Vagina (tissue), 2 donors: ENCODE measurements around the gene ABTB2. TPM values are rescaled to one million over a fixed set of nuclear protein-coding genes. Genes with fewer than 3 reads are reported as not detected.

Experiments used
- DNase-seq, 2 donors: peaks; one replicate each; pipeline ENCODE4 v3.0.0-alpha.2; 2017; ENCODE audit errors: extremely low spot score in 2 of 2
- H3K27ac ChIP-seq: fragments of 200-600 bp; sonication (generic); one replicate; pipeline ENCODE4 v1.5.1; 2019
- H3K27me3 ChIP-seq: fragments of 200-600 bp; sonication (generic); one replicate; pipeline ENCODE4 v1.5.1; 2019
- H3K36me3 ChIP-seq, 2 donors: fragments of 200-600 bp; sonication (generic); one replicate each; pipeline ENCODE4 v1.5.1; 2017 to 2019
- H3K4me1 ChIP-seq: fragments of 200-600 bp; sonication (generic); one replicate; pipeline ENCODE4 v1.5.1; 2019
- H3K4me3 ChIP-seq, 2 donors: fragments of 200-600 bp; sonication (generic); 1 replicate in 1 of 2; 2 replicates in 1 of 2; pipeline ENCODE4 v1.5.1; 2016 to 2019
- H3K9me3 ChIP-seq: fragments of 200-600 bp; sonication (generic); one replicate; pipeline ENCODE4 v1.5.1; 2019
- POLR2A ChIP-seq, 2 donors: fragments of 450-650 bp; IDR thresholded peaks; one replicate each; pipeline ENCODE4 v1.6.1; 2017; ENCODE audit warnings: antibody characterized with exemption in 2 of 2, mild to moderate bottlenecking in 2 of 2, moderate library complexity in 2 of 2
- POLR2AphosphoS5 ChIP-seq, 2 donors: sonication (generic); formaldehyde crosslinking; IDR thresholded peaks; one replicate each; pipeline ENCODE4 v1.9.0; 2017; ENCODE audit warnings: antibody characterized with exemption in 2 of 2, mild to moderate bottlenecking in 2 of 2, low read depth in 1 of 2; ENCODE audit not compliant: insufficient read depth in 1 of 2
- intact Hi-C: fragments of 100-400 bp; cut with DNase I; formaldehyde crosslinking; loops from one replicate; pipeline ENCODE4 v1.15.1; 2023
- total RNA-seq: library from RNA; depleted of rRNA; stranded (reverse); fragments of >200 nt; gene quantifications from one replicate; pipeline ENCODE4 v1.2.3, GENCODE V29; 2016
- TF ChIP-seq, protein P1 (sequence below), 3 experiments: fragments of 450-650 bp in 2 of 3; fragments of 200-600 bp in 1 of 3; sonication (generic) in 1 of 3; IDR thresholded peaks; one replicate each; pipeline ENCODE4 v1.5.1; 2017 to 2019; ENCODE audit warnings: antibody characterized with exemption in 3 of 3, mild to moderate bottlenecking in 2 of 3, moderate library complexity in 2 of 3

The ABTB2 gene
- total RNA-seq, 1 donor from 2014 or later: 10.8 TPM

DNA sequence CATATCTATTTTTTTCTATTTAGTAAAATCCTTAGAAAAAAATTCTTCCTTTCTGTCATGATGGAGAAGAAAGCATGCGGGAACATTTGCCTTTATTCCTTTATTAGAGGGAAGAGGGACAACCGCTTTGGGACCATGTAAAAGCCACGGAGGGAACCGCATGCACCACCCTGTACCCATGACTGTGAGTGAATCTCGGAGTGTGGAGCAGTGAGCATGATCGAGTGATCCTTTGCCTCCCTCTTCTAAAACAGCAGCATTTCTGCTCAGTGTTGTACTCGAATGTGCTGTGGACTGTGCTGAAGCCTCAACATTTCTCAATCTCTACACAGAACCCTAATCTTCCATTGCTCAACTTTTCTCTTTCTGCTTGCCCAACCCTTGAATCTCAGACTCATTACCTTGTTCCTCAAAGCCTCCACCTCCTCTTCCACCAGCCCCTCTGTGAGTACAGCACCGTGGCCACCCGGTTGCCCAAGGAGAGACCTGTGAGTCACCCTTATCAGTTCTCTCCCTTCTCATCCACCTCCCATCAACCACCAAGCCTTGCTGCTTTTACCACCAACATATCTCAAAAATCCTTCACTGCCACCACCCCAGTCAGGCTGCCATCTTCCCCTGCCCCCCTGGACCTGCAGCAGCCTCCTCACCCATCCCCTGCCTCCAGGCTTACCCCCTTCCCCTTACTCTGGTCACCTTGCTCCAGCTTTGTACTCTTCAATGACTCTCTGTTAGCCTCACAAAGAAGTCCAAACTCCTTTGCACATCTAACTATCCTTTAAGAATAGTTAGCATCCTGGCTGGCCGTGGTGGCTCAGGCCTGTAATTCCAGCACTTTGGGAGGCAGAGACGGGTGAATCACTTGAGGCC is 149.3 kb downstream of the ABTB2 start:
- no peak for DNase-seq
- Histone ChIP-seq H3K27ac (no peak overlapping the region), H3K36me3 (no peaks in the 10 kb centered on the region), H3K9me3 (no peaks in the 10 kb centered on the region), H3K4me3 (no peak overlapping the region), H3K27me3 (no peaks in the 10 kb centered on the region), H3K4me1 (peaks cover 20% of the 10 kb centered on the region)
- intact Hi-C loops: no loop called here
- TF ChIP-seq, protein P1, sequence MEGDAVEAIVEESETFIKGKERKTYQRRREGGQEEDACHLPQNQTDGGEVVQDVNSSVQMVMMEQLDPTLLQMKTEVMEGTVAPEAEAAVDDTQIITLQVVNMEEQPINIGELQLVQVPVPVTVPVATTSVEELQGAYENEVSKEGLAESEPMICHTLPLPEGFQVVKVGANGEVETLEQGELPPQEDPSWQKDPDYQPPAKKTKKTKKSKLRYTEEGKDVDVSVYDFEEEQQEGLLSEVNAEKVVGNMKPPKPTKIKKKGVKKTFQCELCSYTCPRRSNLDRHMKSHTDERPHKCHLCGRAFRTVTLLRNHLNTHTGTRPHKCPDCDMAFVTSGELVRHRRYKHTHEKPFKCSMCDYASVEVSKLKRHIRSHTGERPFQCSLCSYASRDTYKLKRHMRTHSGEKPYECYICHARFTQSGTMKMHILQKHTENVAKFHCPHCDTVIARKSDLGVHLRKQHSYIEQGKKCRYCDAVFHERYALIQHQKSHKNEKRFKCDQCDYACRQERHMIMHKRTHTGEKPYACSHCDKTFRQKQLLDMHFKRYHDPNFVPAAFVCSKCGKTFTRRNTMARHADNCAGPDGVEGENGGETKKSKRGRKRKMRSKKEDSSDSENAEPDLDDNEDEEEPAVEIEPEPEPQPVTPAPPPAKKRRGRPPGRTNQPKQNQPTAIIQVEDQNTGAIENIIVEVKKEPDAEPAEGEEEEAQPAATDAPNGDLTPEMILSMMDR (IDR thresholded peaks at IDR 0.05): no peak
- TF ChIP-seq POLR2A (IDR thresholded peaks at IDR 0.05) (no peak), POLR2AphosphoS5 (IDR thresholded peaks at IDR 0.05; ENCODE audit: insufficient read depth in 1 of 2, low read depth in 1 of 2) (no peak)

DNA sequence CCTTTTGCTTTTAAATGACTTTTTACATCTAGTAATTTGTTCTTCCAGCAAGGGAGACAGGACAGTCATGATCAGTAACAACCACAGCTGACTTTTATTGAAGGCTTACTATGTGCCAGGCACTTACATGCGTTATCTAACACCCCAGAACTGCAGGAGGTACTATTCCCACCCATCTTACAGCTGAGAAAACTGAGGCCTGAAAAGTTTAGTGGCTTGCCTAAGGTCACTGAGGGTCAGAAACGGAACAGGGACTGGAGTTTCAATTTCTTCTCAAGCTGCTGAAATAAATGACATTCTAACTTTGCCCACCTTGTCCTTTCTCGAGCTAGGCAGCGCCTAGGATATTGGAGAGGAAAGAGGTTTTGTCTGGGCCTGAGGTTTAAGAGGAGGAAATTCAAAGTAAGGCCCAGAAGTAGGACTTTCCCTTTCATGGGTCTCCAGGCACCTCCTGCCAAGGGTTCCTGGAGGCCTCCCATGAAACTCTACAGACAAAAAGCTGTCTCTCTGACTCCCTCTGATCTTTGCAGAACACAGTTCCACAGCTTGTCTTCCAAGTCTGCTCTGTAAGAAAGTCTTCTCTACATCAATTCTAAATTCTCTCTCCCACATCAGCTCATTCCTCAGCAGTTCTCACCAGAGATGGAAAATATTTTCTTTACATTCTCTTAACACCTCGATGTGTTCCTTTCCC is 150.2 kb downstream of the ABTB2 start:
- Histone ChIP-seq H3K4me3 (no peak overlapping the region), H3K27ac (no peak overlapping the region), H3K36me3 (no peaks in the 10 kb centered on the region), H3K9me3 (no peaks in the 10 kb centered on the region), H3K27me3 (no peaks in the 10 kb centered on the region), H3K4me1 (peaks cover 20% of the 10 kb centered on the region)
- DNase-seq: no peak
- TF ChIP-seq, protein P1 (IDR thresholded peaks at IDR 0.05): no peak
- TF ChIP-seq POLR2AphosphoS5 (IDR thresholded peaks at IDR 0.05; ENCODE audit: insufficient read depth in 1 of 2, low read depth in 1 of 2) (no peak), POLR2A (IDR thresholded peaks at IDR 0.05) (no peak)
- intact Hi-C loops: no loop called here

DNA sequence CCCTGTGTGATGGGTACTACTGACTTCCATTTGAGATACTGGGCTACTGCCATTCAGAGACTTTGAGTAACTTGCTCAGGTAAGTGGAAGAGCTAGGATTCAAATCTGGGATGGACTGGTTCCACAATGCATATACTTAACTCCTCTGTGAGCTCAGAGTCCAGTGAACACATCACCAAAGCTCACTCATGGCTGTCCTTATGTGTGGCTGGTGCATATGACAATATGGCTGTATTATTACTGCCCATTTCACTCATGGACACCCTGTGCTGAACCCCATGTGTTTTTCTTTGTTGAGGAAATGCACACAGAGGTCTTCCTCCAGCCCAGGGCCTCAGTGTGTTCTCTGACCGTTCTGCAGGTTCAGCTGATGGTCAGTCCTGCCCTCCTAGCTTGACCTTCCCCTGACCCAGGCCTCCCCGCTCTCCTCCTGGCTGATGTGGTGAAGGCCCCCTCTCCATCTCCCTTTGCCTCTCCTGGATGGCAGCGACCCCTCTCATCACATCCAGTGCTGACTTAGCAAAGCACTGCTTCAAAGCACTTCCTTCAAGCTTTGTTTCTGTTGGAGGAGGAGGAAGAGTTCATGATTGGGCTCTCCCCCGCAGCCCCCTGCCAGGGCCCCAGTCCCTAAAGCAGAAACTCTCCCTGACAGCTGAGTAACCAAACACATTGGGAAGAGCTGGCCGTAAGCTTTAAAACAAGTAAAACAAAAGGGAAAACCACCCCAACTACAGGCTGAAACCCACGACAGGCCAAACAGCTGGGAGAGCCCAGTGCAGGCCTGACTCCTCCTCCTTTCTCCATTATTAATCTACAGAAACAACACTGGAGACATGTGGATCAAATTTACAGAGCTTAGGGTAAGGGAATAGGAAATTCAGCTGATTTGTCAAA is 151.2 kb downstream of the ABTB2 start:
- Histone ChIP-seq H3K36me3 (no peaks in the 10 kb centered on the region), H3K4me1 (peaks cover 20% of the 10 kb centered on the region), H3K27ac (no peak overlapping the region), H3K9me3 (no peaks in the 10 kb centered on the region), H3K27me3 (no peaks in the 10 kb centered on the region), H3K4me3 (no peak overlapping the region)
- DNase-seq: no peak
- TF ChIP-seq POLR2A (IDR thresholded peaks at IDR 0.05) (no peak), POLR2AphosphoS5 (IDR thresholded peaks at IDR 0.05; ENCODE audit: insufficient read depth in 1 of 2, low read depth in 1 of 2) (no peak)
- TF ChIP-seq, protein P1 (IDR thresholded peaks at IDR 0.05): no peak
- intact Hi-C loops: no loop called here

DNA sequence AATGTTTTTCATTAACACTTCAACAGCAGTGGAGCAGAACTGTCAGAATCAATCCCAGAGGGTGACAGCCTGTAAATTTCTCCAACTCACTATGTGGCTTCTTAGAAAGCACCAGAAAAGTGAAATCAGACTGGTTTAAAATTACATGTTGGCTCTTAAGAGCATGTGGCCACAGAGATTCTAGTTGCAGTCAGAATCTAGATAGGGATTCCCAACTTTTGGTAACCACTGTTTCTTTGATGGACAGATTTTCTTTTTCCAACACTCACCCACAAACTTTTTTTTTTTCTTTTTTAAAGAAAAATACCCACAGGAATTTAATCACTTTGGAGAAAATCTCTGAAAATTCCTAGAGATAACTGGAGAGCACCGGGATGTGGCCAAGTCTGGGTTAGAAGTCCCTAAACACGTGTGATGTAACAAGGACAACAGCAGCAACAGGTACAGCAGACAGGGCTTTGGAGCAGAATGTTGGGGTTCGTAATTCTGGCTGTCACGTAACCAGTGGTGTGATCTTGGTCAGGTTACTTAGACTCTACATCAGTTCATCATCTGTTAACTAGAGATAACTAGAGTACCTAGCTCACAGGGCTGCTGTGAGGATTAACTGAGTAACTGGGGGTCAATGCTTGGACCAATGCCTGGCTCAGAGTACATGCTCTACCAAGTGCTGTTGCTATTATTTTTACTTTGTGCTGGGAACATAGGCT is 152.3 kb downstream of the ABTB2 start:
- Histone ChIP-seq H3K9me3 (no peaks in the 10 kb centered on the region), H3K27ac (no peak overlapping the region), H3K27me3 (no peaks in the 10 kb centered on the region), H3K36me3 (no peaks in the 10 kb centered on the region), H3K4me1 (peaks cover 20% of the 10 kb centered on the region), H3K4me3 (no peak overlapping the region)
- TF ChIP-seq POLR2AphosphoS5 (IDR thresholded peaks at IDR 0.05; ENCODE audit: insufficient read depth in 1 of 2, low read depth in 1 of 2): no peak
- TF ChIP-seq, protein P1 (IDR thresholded peaks at IDR 0.05): no peak
- no peak for TF ChIP-seq POLR2A (IDR thresholded peaks at IDR 0.05)
- intact Hi-C loops: no loop called here
- DNase-seq: no peak
